Upper lobe of left lung (tissue), 4 donors: ENCODE data around the gene KIF18B.

Experiments
- CTCF ChIP-seq, 6 experiments: fragments of 450-650 bp in 4 of 6; fragments of 200-600 bp in 2 of 6; sonication (generic) in 2 of 6; IDR thresholded peaks; one replicate each; pipeline ENCODE4 v1.5.1; 2016 to 2019; ENCODE audit warnings: antibody characterized with exemption in 6 of 6
- EP300 ChIP-seq, 4 donors: sonication (generic); formaldehyde crosslinking; IDR thresholded peaks; one replicate each; pipeline ENCODE4 v1.5.1; 2017; ENCODE audit warnings: antibody characterized with exemption in 4 of 4, control low read depth in 2 of 4
- POLR2AphosphoS5 ChIP-seq, 2 donors: sonication (generic); formaldehyde crosslinking; IDR thresholded peaks; one replicate each; pipeline ENCODE4 v1.5.1; 2017; ENCODE audit warnings: antibody characterized with exemption in 2 of 2

- no peak for TF ChIP-seq CTCF (IDR thresholded peaks at IDR 0.05)
- no peak for TF ChIP-seq EP300 (IDR thresholded peaks at IDR 0.05)
- no peak for TF ChIP-seq POLR2AphosphoS5 (IDR thresholded peaks at IDR 0.05)
These were observed 32.8 kb downstream of the KIF18B start for GRCh38 chr17:44914698-44915271.
